GM19193 (cell line): ENCODE results near the gene C10orf71.

Experiments
- POLR2A ChIP-seq: IDR thresholded peaks from 4 replicates; pipeline ENCODE4 v1.6.1; 2011; ENCODE audit not compliant: insufficient read depth, insufficient read length; ENCODE audit errors: extremely low read depth

C10orf71 gene

GRCh38 chr10:49327036-49327813 is 28.3 kb downstream of the C10orf71 start:
- no peak for TF ChIP-seq POLR2A

GRCh38 chr10:49328401-49329145 is 29.6 kb downstream of the C10orf71 start:
- no peak for TF ChIP-seq POLR2A

- TF ChIP-seq POLR2A, result no peak
These were observed 30.2 kb downstream of the C10orf71 start for GRCh38 chr10:49329146-49329505.

GRCh38 chr10:49330127-49330665 is 31.2 kb downstream of the C10orf71 start:
- TF ChIP-seq POLR2A, result no peak

- no peak for TF ChIP-seq POLR2A
These were observed 32.5 kb downstream of the C10orf71 start for GRCh38 chr10:49331431-49331830.

- no peak for TF ChIP-seq POLR2A
These were observed 33.4 kb downstream of the C10orf71 start for GRCh38 chr10:49332333-49332732.

- no peak for TF ChIP-seq POLR2A
These were observed 33.8 kb downstream of the C10orf71 start for GRCh38 chr10:49332768-49333167.

- TF ChIP-seq POLR2A, result no peak
These were observed 34.2 kb downstream of the C10orf71 start for GRCh38 chr10:49333192-49333591.

GRCh38 chr10:49334964-49335363 is 36.0 kb downstream of the C10orf71 start:
- no peak for TF ChIP-seq POLR2A

- TF ChIP-seq POLR2A, result no peak
These were observed 36.5 kb downstream of the C10orf71 start for GRCh38 chr10:49335364-49335972.

- no peak for TF ChIP-seq POLR2A
These were observed 39.6 kb downstream of the C10orf71 start for GRCh38 chr10:49338604-49339003.

GRCh38 chr10:49344840-49345239 is 45.9 kb downstream of the C10orf71 start:
- no peak for TF ChIP-seq POLR2A

GRCh38 chr10:49347342-49347741 is 48.4 kb downstream of the C10orf71 start:
- no peak for TF ChIP-seq POLR2A

- no peak for TF ChIP-seq POLR2A
These were observed 48.9 kb downstream of the C10orf71 start for GRCh38 chr10:49347827-49348226.

GRCh38 chr10:49348593-49348992 is 49.6 kb downstream of the C10orf71 start:
- TF ChIP-seq POLR2A, result no peak
